ENCODE results near the gene MIER2.
A peak's percentile ranks its signal among the peaks of the same experiment; 100 is the strongest.

MIER2 gene

GRCh38 chr19:343941-344624 lies 513 bp downstream of the MIER2 start:
- Histone ChIP-seq H3K4me3 (peak overlapping the region; percentile 82 to 96), H3K36me3 (peaks cover 0 to 14% (median 0%) of the 10 kb centered on the region in 3 donors), H3K27me3 (no peaks in the 10 kb centered on the region), H3K27ac (peak overlapping the region; percentile 78 to 84), H3K9me3 (no peaks in the 10 kb centered on the region), H3K4me1 (peaks cover 0 to 36% (median 33%) of the 10 kb centered on the region in 4 donors)
- intact Hi-C loops (cut with DNase I; ENCODE audit: low total_unique reads), result no loop called here
- no peak for DNase-seq
- TF ChIP-seq CTCF (IDR thresholded peaks at IDR 0.05), result no peak

- H3K4me1 ChIP-seq, result peaks cover 0 to 36% (median 33%) of the 10 kb centered on the region in 4 donors
- no peak for DNase-seq
- H3K4me3 ChIP-seq, result peak overlapping the region; percentile 82 to 96
- H3K27ac ChIP-seq, result peak overlapping the region; percentile 78 to 84
- no peaks in the 10 kb centered on the region for H3K27me3 ChIP-seq
- intact Hi-C loops (cut with DNase I; ENCODE audit: low total_unique reads), result no loop called here
- peaks cover 0 to 14% (median 0%) of the 10 kb centered on the region in 3 donors for H3K36me3 ChIP-seq
- TF ChIP-seq CTCF (IDR thresholded peaks at IDR 0.05), result no peak
- H3K9me3 ChIP-seq, result no peaks in the 10 kb centered on the region
Observed at GRCh38 chr19:343451-343931, 1.1 kb downstream of the MIER2 start.

GRCh38 chr19:342801-343421 lies 1.7 kb downstream of the MIER2 start:
- TF ChIP-seq CTCF (IDR thresholded peaks at IDR 0.05), result no peak
- peak overlapping the region; percentile 82 to 96 for H3K4me3 ChIP-seq
- no peaks in the 10 kb centered on the region for H3K9me3 ChIP-seq
- H3K36me3 ChIP-seq, result peaks cover 0 to 14% (median 0%) of the 10 kb centered on the region in 3 donors
- H3K27me3 ChIP-seq, result no peaks in the 10 kb centered on the region
- intact Hi-C loops (cut with DNase I; ENCODE audit: low total_unique reads), result no loop called here
- peaks cover 0 to 36% (median 33%) of the 10 kb centered on the region in 4 donors for H3K4me1 ChIP-seq
- DNase-seq, result peak; percentile 76 to 79
- peak overlapping the region in 1 of 2 donors; percentile 78 for H3K27ac ChIP-seq

- peaks cover 0 to 36% (median 33%) of the 10 kb centered on the region in 4 donors for H3K4me1 ChIP-seq
- TF ChIP-seq CTCF (IDR thresholded peaks at IDR 0.05), result no peak
- intact Hi-C loops (cut with DNase I; ENCODE audit: low total_unique reads), result no loop called here
- H3K27me3 ChIP-seq, result no peaks in the 10 kb centered on the region
- peaks cover 0 to 14% (median 0%) of the 10 kb centered on the region in 3 donors for H3K36me3 ChIP-seq
- DNase-seq, result no peak
- no peak overlapping the region for H3K27ac ChIP-seq
- H3K4me3 ChIP-seq, result peak overlapping the region in 1 of 2 donors; percentile 96
- no peaks in the 10 kb centered on the region for H3K9me3 ChIP-seq
Observed at GRCh38 chr19:342128-342455, 2.5 kb downstream of the MIER2 start.

- DNase-seq, result peak in 1 of 2 donors; percentile 33
- H3K9me3 ChIP-seq, result no peaks in the 10 kb centered on the region
- H3K4me1 ChIP-seq, result peaks cover 0 to 36% (median 33%) of the 10 kb centered on the region in 4 donors
- H3K27me3 ChIP-seq, result no peaks in the 10 kb centered on the region
- H3K4me3 ChIP-seq, result no peak overlapping the region
- intact Hi-C loops (cut with DNase I; ENCODE audit: low total_unique reads), result no loop called here
- H3K27ac ChIP-seq, result no peak overlapping the region
- TF ChIP-seq CTCF (IDR thresholded peaks at IDR 0.05), result no peak
- peaks cover 0 to 14% (median 0%) of the 10 kb centered on the region in 3 donors for H3K36me3 ChIP-seq
Observed at GRCh38 chr19:341386-342127, 3.0 kb downstream of the MIER2 start.
